ENCODE data around the gene TMEM53. TPM values are rescaled to one million over a fixed set of nuclear protein-coding genes. Genes with fewer than 3 reads are reported as not detected.

The TMEM53 gene
- total RNA-seq, 1 experiment from 2014 or later = 9.3 TPM

- TF ChIP-seq EZH2phosphoT487 (IDR thresholded peaks at IDR 0.05; ENCODE audit: borderline replicate concordance, low read length) = no peak
- no peak for TF ChIP-seq EZH2 (IDR thresholded peaks at IDR 0.05; ENCODE audit: low read length, unreplicated experiment)
- TF ChIP-seq CTCF (conservative IDR thresholded peaks at IDR 0.05; ENCODE audit: low read depth, low read length) = no peak
- Histone ChIP-seq H3K4me1 (ENCODE audit: insufficient read depth, low read length) (peaks cover 3% of the 10 kb centered on the region), H3K4me3 (ENCODE audit: low read length) (no peak overlapping the region), H3F3A (ENCODE audit: low read length, unreplicated experiment) (no peaks in the 10 kb centered on the region), H3K9ac (ENCODE audit: low read length) (no peak overlapping the region), H3K9me3 (ENCODE audit: low read length) (no peaks in the 10 kb centered on the region), H3K27ac (ENCODE audit: low read length) (no peak overlapping the region), H3K9me2 (replicated peaks; ENCODE audit: low read length) (no peaks in the 10 kb centered on the region), H3K4me2 (ENCODE audit: low read length) (no peak overlapping the region), H4K20me1 (ENCODE audit: low read length) (no peaks in the 10 kb centered on the region), H3K27me3 (ENCODE audit: low read length) (no peaks in the 10 kb centered on the region), H2AFZ (ENCODE audit: low read length) (no peak overlapping the region), H3K79me2 (ENCODE audit: low read length) (no peaks in the 10 kb centered on the region), H3K36me3 (ENCODE audit: low read depth, low read length) (peaks cover 12% of the 10 kb centered on the region; the same call in 1 of the 2 replicates)
- ATAC-seq (no peak), DNase-seq (no peak)
- ChIA-PET CTCF (no interaction called here), POLR2A (ENCODE audit: unreplicated experiment) (interaction anchor here (0.8 kb wide), 1 partner anchor 12 kb away, joined by 3 read pairs; no protein-coding TSS in a partner anchor)
- BruUV-seq (replicated peaks) = no TSS peak
- intact Hi-C loops (cut with micrococcal nuclease) = no loop called here
Measured at GRCh38 chr1:44642255-44642654, 32.0 kb downstream of the TMEM53 start.

GRCh38 chr1:44641126-44642102 lies 32.9 kb downstream of the TMEM53 start:
- TF ChIP-seq EZH2 (IDR thresholded peaks at IDR 0.05; ENCODE audit: low read length, unreplicated experiment) = no peak
- TF ChIP-seq CTCF (conservative IDR thresholded peaks at IDR 0.05; ENCODE audit: low read depth, low read length) = no peak
- TF ChIP-seq EZH2phosphoT487 (IDR thresholded peaks at IDR 0.05; ENCODE audit: borderline replicate concordance, low read length) = no peak
- no peaks in the 10 kb centered on the region for H3K9me3 ChIP-seq (ENCODE audit: low read length)
- no peaks in the 10 kb centered on the region for H3K9me2 ChIP-seq (replicated peaks; ENCODE audit: low read length)
- DNase-seq = no peak
- no TSS peak for BruUV-seq (replicated peaks)
- POLR2A ChIA-PET (ENCODE audit: unreplicated experiment) = no interaction called here
- H3K4me1 ChIP-seq (ENCODE audit: insufficient read depth, low read length) = peaks cover 11% of the 10 kb centered on the region
- H3K9ac ChIP-seq (ENCODE audit: low read length) = no peak overlapping the region
- peaks cover 12% of the 10 kb centered on the region; the same call in 1 of the 2 replicates for H3K36me3 ChIP-seq (ENCODE audit: low read depth, low read length)
- ATAC-seq = no peak
- H3F3A ChIP-seq (ENCODE audit: low read length, unreplicated experiment) = no peaks in the 10 kb centered on the region
- no peaks in the 10 kb centered on the region for H3K79me2 ChIP-seq (ENCODE audit: low read length)
- no peaks in the 10 kb centered on the region for H3K27me3 ChIP-seq (ENCODE audit: low read length)
- no peak overlapping the region for H3K27ac ChIP-seq (ENCODE audit: low read length)
- no peaks in the 10 kb centered on the region for H4K20me1 ChIP-seq (ENCODE audit: low read length)
- CTCF ChIA-PET = no interaction called here
- intact Hi-C loops (cut with micrococcal nuclease) = no loop called here
- no peak overlapping the region for H3K4me3 ChIP-seq (ENCODE audit: low read length)
- no peak overlapping the region for H3K4me2 ChIP-seq (ENCODE audit: low read length)
- no peak overlapping the region for H2AFZ ChIP-seq (ENCODE audit: low read length)
